ENCODE measurements around the gene FADS1.

Gene FADS1

DNA sequence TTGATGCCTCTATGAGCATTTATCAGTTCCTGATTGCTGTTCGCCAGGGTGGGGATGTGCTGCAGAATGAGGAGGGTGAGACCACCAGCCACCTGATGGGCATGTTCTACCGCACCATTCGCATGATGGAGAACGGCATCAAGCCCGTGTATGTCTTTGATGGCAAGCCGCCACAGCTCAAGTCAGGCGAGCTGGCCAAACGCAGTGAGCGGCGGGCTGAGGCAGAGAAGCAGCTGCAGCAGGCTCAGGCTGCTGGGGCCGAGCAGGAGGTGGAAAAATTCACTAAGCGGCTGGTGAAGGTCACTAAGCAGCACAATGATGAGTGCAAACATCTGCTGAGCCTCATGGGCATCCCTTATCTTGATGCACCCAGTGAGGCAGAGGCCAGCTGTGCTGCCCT, 21.3 kb downstream of the FADS1 start:
- no peak for DNase-seq

DNA sequence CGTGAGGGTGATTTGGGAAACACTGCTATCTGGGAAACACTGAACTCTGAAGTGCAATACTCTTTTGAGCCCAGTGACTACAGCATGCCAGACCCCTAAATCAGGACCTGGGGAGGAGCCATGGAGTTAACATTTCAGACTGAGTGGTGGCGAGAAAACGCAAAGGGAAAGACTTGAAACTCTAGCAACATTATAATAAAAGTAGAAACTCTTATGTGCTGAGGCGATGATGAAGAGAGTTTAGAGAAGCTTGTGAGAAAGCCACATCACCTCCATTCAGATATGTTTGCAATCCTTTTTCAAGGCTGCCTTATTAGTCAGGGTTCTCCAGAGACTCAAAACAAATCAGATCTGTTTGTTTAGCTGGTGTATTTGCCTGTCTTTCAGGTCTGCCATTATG, 22.2 kb downstream of the FADS1 start:
- no peak for DNase-seq

DNA sequence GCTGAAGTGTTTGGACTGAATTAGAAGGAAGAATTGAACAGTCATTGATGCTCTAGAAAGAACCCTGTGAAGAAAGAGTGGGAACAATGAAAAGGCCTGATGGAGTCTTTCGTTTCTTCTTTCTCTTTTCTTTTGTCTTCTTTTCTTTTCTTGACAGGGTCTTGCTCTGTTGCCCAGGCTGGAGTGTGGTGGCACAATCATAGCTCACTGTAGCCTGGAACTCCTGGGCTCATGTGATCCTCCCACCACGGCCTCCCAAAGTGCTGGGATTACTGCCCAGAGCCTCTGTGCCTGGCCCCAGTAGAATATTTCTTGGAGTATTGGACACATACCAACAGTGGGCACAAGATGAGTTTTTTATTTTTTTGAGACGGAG, 23.0 kb downstream of the FADS1 start:
- no peak for DNase-seq

DNA sequence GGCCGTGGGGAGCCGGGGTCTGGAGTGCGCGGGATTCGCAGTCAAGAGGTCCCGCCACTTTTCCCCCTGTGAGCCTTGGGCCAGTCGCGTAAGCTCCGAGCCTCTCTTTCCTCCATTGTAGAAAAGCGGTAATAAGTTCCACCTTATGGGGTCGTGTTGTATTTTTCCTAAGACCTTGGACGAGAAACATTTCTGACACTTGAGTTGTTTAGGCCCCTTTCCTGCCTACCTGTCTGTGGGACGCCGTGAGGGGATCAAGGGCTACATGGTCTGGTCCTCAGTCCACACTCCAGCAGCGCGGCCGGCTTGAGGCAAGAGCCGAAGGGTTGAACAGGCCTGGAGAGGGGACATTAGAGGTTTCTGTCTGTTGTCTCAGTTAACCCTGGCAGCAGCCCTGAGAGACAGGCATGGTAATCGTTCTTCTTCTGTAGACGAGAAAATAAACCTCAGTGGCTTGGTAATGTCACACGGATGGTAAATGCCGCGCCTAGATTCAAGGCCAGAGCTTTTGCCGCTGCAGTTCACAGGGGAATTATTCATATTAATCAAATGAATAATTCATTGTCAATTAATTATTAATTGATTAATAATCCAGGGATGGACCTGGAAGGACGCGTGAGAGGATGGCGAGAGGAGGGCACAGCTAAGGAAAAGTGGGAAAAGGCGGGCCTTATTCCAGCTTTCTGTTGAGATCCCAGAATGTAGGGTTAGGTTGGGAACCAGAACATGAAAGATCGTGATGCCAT, 23.5 kb downstream of the FADS1 start:
- DNase-seq: no peak

- DNase-seq: peak; percentile 73 to 96 (median 82)
These were observed 24.3 kb downstream of the FADS1 start, which contains the start of the genes FEN1 and TMEM258 for GRCh38 chr11:61792310-61793082. Gene FEN1 (plus strand): TSS chr11:61792911. CDS start chr11:61795362, 2,451 bp downstream. Gene TMEM258 (minus strand): TSS chr11:61792599. CDS start chr11:61792558, 41 bp downstream.

- DNase-seq: peak in 4 of 5 experiments; percentile 14 to 80 (median 28)
These were observed 25.0 kb downstream of the FADS1 start for GRCh38 chr11:61791737-61792309.

DNA sequence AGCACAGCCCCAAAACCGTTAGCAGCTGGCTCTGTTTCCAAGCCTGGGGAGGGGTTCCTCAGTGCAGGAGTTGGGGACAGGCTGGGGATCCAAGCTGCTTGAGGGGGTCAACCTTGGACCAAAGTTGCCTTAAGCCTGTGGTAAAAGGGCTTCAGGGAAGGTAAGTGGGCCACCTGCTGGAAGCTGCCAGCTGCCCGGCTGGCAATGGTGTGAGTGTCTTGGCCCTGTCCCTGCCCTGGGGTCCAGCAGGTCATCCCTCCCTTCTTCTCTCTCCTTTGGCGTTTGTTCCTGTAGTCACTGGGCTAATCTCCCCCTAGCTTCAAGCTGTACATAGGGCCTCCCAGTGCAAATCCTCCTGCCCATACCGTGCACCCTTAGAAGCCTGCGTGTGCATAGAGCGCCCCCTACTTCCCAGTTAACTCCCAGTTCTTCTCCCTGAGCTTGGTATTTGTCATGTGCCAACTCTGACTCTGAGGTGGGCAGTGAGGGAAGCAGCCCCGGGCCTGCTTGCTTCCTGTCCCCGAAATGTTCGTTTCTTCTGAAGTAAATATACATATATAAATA, 28.8 kb downstream of the FADS1 start:
- DNase-seq: peak in 1 of 5 experiments; percentile 28

DNA sequence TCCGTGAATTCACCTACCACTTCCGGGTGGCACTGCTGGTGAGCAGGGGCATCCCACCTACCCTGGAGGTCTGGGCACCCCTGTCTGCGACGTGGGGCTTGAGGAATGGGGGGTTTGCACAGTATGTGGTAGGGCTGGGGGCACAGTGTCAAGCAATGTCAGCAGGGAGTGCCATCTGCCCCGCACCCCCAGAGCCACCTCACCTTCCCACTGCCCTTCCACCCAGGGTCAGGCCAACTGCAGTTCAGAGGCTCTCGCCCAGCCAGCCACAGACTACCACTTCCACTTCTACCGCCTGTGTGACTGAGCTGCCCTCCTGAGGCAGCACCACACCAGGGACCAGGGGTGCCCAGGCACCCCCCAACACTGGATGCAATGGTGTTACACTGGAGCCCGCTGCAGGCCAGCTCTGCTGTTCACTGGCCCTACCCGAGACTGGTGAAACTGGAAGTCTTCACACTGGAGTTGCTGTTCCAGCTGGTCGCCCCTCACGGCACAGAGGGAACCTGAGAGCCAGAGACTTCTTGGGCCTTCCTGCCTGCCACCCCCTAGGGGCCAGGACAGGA, 30.9 kb downstream of the FADS1 start:
- DNase-seq: no peak

DNA sequence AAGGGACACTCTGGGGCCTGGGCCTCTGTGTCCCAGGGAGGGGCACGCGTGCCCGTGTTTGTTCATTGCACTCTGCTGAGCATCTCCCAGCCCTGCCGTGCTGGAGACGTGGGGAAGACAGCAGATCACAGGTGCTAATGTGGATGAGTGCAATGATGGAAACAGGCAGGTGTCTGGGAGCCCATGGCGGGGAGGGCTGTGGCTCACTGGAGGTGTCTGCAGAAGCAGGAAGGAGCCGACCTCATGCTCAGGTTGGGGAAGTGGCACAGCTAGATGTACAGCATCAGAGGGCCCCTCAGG, 32.3 kb downstream of the FADS1 start:
- DNase-seq: no peak

DNA sequence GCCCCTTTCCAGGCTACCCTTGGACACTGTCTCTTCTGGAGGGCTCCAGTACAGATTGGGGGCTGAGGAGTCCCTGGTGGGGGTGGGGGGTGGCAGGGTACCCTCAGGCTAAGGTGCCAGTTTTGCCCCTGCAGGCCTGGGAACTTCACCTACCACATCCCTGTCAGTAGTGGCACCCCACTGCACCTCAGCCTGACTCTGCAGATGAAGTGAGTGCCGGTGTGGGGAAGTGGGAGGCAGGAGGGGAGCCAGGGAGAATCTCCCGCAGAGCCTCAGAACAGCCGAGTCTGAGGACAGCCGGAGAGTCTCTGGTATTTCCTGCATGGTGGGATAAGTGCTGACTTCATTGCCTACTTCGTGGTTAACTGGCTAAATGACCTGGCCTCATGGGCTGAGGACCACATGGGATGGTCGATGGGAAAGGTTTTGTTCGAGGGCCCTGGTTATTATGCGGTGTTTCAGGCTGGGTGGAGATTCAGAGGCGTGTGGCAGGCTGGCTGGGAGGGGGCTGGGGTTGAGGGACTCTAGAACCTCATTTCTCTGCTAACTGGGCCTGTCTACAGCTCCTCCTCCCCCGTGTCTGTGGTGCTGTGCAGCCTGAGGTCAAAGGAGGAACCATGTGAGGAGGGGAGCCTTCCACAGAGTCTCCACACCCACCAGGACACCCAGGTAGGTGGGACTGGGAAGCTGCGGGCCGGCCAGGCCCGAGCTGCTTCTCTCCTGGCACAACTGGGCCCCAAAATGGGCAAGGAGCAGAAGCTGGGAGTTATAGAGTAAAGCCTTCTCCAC, 32.9 kb downstream of the FADS1 start:
- DNase-seq: no peak

DNA sequence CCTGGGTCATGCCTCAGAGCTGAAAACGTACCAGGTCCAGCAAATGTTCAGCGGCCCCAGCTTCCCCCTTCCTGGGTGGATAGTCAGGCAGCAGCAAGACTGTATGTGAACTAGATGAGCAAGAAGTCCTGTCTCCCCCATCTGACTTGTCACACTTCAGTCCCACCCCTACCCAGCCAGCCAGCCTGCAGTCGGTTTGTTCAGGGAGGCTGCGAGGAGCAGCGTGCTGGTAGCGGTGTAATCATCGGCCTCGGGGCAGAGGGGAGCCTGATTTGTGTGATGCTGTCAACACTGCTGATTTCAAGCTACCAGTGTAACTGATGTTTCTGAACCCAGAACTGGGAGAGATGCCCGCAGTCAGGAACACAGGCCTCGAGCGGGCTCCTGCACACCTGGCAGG, 34.0 kb downstream of the FADS1 start:
- DNase-seq: no peak

GRCh38 chr11:61782299-61782698, 34.5 kb downstream of the FADS1 start:
- DNase-seq: no peak

DNA sequence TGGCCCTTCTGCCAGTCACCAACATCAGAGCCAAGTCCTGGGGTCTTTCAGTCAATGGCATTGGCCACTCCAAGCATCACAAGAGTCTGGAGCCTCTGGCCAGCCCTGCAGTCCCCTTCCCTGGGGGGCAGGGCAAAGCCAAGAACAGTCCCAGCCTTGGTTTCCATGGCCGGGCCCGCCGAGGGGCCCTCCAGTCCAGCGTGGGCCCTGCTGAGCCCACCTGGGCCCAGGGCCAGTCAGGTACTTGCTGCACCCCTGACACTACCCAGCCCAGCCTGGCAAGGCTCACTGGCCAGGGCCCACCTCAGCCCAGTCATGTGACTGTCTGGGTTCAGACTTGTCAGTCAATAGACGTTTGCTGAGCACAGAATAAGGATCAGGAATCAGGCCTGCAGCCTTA, 35.2 kb downstream of the FADS1 start:
- no peak for DNase-seq

DNA sequence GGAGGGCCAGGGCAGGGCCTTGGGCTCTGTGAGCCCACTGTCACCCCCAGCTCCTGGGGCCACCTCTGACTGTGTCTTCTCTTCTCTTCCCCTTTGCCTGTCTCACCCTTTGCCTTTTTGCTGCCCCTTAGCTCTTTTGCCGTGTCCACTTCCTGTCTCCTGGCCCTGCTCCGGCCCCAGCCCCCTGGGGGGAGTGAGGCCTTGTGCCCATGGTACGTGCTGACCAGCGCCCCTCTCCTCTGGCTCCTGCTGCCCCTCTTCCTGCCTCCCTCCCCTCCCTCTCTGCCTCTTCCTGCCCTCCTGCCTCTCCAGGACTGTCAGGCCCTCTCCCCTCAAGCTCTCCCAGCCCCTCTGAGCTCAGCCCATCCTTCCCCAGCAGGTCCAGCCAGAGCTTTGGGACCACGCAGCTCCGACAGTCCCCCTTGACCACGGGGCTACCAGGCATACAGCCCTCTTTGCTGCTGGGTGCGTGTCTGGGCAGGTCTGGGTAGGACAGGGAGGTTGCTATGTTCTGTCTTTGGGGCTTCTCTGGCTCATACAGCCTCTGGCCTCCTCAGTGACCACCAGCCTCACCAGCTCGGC, 36.1 kb downstream of the FADS1 start:
- DNase-seq: no peak

GRCh38 chr11:61779666-61780525, 36.9 kb downstream of the FADS1 start:
- DNase-seq: no peak

- DNase-seq: no peak
These were observed 37.7 kb downstream of the FADS1 start for GRCh38 chr11:61778920-61779650.

DNA sequence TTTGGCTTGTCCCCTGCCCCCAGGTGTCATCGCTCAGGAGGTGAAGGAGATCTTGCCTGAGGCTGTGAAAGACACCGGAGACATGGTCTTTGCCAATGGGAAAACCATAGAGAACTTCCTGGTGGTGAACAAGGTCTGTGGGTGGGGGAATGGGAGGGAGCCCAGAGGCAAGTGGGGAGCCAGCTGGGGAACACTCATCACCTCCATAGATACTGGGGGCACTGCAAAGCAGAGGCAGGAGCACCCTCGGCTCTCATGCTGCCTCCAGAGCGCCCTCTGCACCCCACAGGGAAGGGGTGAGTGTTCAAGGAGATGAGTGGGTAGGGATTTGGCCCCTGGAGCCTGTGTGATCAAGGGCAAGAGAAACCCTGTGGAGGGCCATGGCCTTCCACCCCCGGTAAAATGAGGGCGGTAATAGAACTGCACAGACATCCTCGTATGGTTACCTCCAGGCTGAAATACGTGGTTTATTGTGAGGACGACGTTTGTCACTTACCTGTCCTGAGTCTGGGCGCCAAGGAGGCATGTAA, 38.4 kb downstream of the FADS1 start:
- DNase-seq: no peak

GRCh38 chr11:61777234-61778090, 39.3 kb downstream of the FADS1 start:
- peak; percentile 42 to 61 (median 50) for DNase-seq

DNA sequence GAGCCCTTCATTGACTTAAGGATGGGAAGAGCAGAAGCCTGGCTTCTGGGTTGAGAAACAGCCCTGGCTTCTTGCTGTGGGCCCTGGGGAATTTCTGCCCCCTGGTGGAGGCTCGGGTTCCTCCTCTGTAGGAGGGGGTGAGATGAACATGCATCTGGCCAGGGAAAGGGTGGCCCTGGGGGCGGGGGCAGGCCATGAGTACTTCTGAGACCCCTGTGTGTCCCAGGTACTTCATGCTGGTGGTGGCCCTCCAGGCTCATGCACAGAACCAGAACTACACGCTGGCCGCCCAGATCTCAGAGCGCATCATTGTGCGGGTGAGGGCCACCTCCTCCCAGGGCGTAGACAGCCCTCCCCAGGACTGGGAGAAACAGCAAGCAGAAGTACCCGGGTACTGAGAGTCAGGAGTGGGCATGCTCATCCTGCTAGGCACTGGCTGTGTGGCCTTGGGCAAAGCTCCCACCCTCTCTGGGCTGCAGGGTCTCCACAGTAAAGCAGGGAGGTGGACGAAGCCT, 40.2 kb downstream of the FADS1 start:
- peak in 4 of 5 experiments; percentile 16 to 70 (median 33) for DNase-seq

Measured in T-helper 2 cell (primary cell).